Activated gamma-delta T cell treated with anti-CD3 and anti-CD28 coated beads, Interleukin-2, amount 50 U/mL, for 16 hours (primary cell): ENCODE data around the gene GCNT2.
"Not testable (repeated sequence)": the region's sequence is repeated elsewhere in the genome, so short reads cannot be mapped to it uniquely, and the experiment has no call there.

ENCODE experiments used
- DNase-seq: peaks from one replicate; pipeline ENCODE4 v3.0.0-alpha.2; 2020; ENCODE audit warnings: low read depth

Gene GCNT2

GRCh38 chr6:10514049-10514780 is 6.9 kb upstream of the GCNT2 start:
- no peak for DNase-seq

DNA sequence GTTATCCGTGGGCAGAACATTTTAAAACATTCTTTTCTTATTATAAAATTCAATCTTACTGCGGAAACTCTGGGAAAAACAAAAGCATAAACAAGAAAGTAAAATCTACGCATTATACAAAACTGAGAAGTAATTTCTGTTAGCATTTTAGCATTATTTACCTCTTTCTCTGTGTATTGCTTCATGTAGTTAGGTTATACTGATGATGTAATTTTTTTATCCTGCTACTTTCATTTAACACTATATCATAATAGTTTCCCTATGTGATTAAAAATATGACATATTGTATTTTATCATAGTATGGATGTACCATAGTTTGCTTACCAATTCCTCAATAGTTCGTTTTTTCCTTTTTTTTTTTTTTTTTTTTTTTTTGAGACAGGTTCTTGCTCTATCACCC is 4.2 kb upstream of the GCNT2 start:
- no peak for DNase-seq

DNA sequence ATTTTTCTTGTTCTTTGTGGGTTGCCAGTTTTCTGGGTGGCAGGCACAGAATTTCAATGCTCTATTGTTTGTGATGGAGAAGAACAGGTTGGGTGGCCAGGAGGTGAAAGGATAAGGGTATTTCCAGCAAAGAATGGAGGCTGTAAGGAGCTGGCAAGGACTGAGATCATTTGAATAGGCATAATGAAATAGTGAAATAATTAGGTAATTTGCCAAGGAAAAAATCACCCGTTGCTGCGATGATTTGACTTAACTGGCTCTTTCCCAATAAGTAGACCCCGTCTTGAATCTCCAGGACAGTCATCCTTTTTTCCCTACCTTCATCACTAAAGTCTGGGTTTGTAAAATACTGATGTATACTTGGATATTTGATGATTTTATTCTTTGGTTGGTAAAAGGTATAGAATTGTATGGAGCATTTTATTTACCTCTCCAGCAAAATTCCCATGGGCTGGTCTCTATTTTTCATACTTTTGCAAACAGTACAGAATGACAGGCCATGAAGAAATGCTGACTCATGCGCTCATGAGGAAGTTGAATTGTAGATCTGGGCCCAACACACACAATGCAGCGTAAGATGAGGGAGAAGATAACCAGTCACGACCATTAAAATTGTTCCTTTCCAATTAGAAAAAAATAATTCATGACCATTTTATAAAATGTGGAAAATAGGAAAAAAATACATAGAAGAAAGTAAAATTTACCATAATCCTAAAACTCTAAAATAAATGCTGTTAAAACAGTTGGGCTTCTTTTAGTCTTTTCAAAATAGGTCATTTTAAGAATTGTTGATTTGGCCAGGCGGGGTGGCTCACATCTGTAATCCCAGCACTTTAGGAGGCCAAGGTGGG is 2.4 kb upstream of the GCNT2 start:
- DNase-seq, result no peak

GRCh38 chr6:10519408-10519697 is 1.8 kb upstream of the GCNT2 start:
- not testable (repeated sequence) for DNase-seq

GRCh38 chr6:10520468-10520867 is 683 bp upstream of the GCNT2 start:
- no peak for DNase-seq

GRCh38 chr6:10522929-10523573 is 1.9 kb downstream of the GCNT2 start:
- DNase-seq, result no peak

DNA sequence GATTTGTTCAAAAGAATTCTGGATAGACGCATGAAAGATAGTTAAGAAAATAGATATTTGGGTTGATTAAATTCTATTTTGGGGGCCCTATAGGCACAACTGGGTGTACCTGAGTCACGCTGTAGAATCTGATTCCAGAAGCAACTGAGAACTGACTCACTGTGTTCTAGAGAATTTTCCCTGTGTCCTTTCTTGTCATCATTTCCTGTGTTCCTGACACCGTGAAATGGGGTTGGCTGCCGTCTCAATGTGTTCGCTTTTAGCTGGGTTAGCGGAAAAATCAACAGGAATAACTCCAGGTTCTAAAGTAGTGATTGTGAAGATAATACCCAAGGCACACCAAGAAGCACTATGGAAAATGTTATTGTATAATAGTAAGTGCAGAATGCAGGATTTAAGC is 5.0 kb downstream of the GCNT2 start:
- DNase-seq, result no peak

GRCh38 chr6:10528158-10528981 is 7.2 kb downstream of the GCNT2 start:
- DNase-seq, result peak; percentile 4

GRCh38 chr6:10529231-10529801 is 8.2 kb downstream of the GCNT2 start:
- no peak for DNase-seq

DNA sequence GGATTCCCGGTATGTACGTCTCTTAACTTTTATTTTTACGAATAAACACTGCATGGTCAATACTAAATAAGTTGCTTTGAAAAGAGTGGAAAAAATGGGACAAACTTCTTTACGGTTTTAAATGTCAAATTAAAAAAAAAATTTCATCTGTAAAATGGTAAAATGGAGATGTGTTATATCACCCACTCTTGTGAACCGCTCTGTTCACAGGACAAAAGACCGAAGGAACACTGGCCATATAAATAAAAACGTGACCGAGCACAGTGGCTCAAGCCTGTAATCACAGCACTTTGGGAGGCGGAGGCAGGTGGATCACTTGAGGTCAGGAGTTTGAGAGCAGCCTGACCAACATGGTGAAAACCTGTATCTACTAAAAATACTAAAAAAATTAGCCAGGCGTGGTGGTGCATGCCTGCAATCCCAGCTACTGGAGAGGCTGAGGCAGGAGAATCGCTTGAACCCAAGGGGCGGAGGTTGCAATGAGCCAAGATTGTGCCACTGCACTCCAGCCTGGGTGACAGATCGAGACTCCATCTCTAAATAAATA is 8.8 kb downstream of the GCNT2 start:
- DNase-seq, result not testable (repeated sequence)

- DNase-seq, result no peak
Measured at GRCh38 chr6:10531503-10531902, 10.4 kb downstream of the GCNT2 start.

DNA sequence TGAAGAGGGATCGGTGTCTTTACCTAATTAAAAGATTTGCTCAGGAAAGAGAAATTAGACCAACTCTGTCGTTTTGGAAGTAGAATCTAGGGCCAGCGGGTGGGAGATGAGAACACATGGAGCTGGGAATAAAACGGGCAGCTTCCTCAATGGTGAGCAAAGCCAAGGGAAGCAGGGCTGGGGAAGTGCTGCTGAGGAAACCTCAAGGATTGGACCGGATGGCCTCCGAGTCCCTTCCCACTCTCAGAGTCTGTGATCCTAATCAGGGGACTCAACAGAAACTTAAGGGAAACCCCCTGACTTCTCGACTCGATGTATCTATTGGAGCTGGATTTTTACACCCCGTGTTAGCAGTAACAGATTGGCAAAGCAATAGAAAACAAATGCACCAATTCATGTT is 10.8 kb downstream of the GCNT2 start:
- DNase-seq, result no peak

- no peak for DNase-seq
Measured at GRCh38 chr6:10532392-10532791, 11.2 kb downstream of the GCNT2 start.

- no peak for DNase-seq
Measured at GRCh38 chr6:10534419-10534762, 13.2 kb downstream of the GCNT2 start.

DNA sequence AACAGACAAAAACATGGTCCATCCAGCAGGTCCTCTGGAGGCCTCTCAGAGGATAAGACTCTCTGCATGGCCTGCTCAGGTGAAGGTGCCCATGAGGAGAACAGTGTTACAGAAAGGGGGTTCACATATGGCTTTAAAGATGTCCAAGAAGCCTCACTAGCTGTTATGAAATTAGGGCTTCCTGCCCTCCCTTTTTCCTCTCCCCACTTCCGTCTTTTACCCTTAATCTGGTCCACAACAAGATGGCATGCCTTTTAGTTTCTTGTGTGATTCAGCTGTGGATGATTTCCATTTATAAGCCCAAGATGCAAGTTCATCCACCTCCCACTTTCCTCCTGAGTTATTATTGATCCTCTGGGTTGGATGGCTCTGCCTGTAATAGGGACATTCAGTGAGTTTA is 14.0 kb downstream of the GCNT2 start:
- DNase-seq, result no peak

GRCh38 chr6:10537726-10538125 is 16.6 kb downstream of the GCNT2 start:
- DNase-seq, result no peak

GRCh38 chr6:10540073-10540746 is 19.1 kb downstream of the GCNT2 start:
- DNase-seq, result no peak

GRCh38 chr6:10541591-10541990 is 20.4 kb downstream of the GCNT2 start:
- no peak for DNase-seq

GRCh38 chr6:10542213-10542612 is 21.1 kb downstream of the GCNT2 start:
- no peak for DNase-seq

GRCh38 chr6:10543488-10543887 is 22.3 kb downstream of the GCNT2 start:
- no peak for DNase-seq

DNA sequence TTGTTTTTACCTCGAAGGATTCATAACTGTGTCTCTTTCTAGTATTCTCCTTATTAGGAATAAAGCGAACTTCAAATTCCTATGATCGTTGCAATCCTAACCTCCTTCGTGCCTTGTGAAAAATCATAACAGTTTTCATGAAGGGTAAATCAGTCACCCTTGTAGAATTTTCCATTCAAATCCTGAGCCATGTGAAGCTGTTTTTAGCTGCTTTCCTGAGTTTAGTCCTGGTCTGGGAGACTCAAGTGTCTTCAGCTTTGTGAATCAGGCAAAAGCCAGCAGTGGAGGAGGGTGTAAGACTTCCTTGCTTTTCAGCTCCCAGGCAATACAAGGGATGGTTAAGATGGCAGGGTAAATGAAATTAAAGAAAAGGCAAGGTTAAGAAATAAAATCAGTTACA is 24.3 kb downstream of the GCNT2 start:
- no peak for DNase-seq
